MM.1S (cell line): ENCODE data around the gene GPR108.

ENCODE experiments used
- DNase-seq: peaks from one replicate; pipeline ENCODE4 v3.0.0-alpha.2; 2015
- H2AFZ ChIP-seq: fragments of 300-600 bp; sonication (generic); 2 replicates; pipeline ENCODE4 v1.6.0; 2016; ENCODE audit warnings: antibody characterized with exemption, low read length
- H3F3A ChIP-seq: fragments of 300-600 bp; sonication (generic); 2 replicates; pipeline ENCODE4 v1.6.1; 2016; ENCODE audit warnings: mild to moderate bottlenecking, antibody characterized with exemption, low read length, moderate library complexity, mixed read lengths; ENCODE audit not compliant: insufficient read depth
- H3K27ac ChIP-seq: fragments of 300-600 bp; sonication (generic); 2 replicates; pipeline ENCODE4 v1.5.1; 2016; ENCODE audit warnings: mild to moderate bottlenecking, low read length
- H3K27me3 ChIP-seq: fragments of 300-600 bp; sonication (generic); replicated peaks from 2 replicates; pipeline ENCODE4 v1.6.0; 2016; ENCODE audit warnings: low read length; ENCODE audit not compliant: insufficient read depth
- H3K36me3 ChIP-seq: fragments of 300-600 bp; sonication (generic); replicated peaks from 2 replicates; pipeline ENCODE4 v1.6.1; 2016; ENCODE audit warnings: mild to moderate bottlenecking, low read length, mixed read lengths; ENCODE audit not compliant: insufficient read depth
- H3K4me1 ChIP-seq: fragments of 300-600 bp; sonication (generic); 2 replicates; pipeline ENCODE4 v1.6.1; 2016; ENCODE audit warnings: low read length, mixed read lengths
- H3K4me2 ChIP-seq: fragments of 300-600 bp; sonication (generic); 2 replicates; pipeline ENCODE4 v1.6.0; 2016; ENCODE audit warnings: low read depth, low read length
- H3K4me3 ChIP-seq: fragments of 300-600 bp; sonication (generic); 2 replicates; pipeline ENCODE4 v1.5.1; 2016; ENCODE audit warnings: low read length, mixed read lengths
- H3K79me2 ChIP-seq: fragments of 300-600 bp; sonication (generic); 2 replicates; pipeline ENCODE4 v1.6.1; 2016; ENCODE audit warnings: mixed run types, low read length, mixed read lengths
- H3K9ac ChIP-seq: fragments of 300-600 bp; sonication (generic); 2 replicates; pipeline ENCODE4 v1.6.1; 2016; ENCODE audit warnings: low read length, mixed read lengths
- H3K9me2 ChIP-seq: fragments of 300-600 bp; sonication (generic); replicated peaks from 2 replicates; pipeline ENCODE4 v1.6.1; 2016; ENCODE audit warnings: mild to moderate bottlenecking, low read length, mixed read lengths; ENCODE audit not compliant: insufficient read depth
- H3K9me3 ChIP-seq: fragments of 300-600 bp; sonication (generic); replicated peaks from 2 replicates; pipeline ENCODE4 v1.6.1; 2016; ENCODE audit warnings: mild to moderate bottlenecking, low read length, mixed read lengths; ENCODE audit not compliant: insufficient read depth
- H4K20me1 ChIP-seq: fragments of 300-600 bp; sonication (generic); 2 replicates; pipeline ENCODE4 v1.6.1; 2016; ENCODE audit warnings: mild to moderate bottlenecking, low read length, moderate library complexity, mixed read lengths; ENCODE audit not compliant: insufficient read depth
- EZH2 ChIP-seq: fragments of 300-600 bp; sonication (generic); optimal IDR thresholded peaks from 2 replicates; pipeline ENCODE3; 2017; ENCODE audit warnings: low read depth, mild to moderate bottlenecking, antibody characterized with exemption, low read length, mixed read lengths
- EZH2phosphoT487 ChIP-seq: fragments of 300-600 bp; sonication (generic); IDR thresholded peaks from 2 replicates; pipeline ENCODE4 v1.6.1; 2018; ENCODE audit warnings: antibody characterized with exemption, low read length
- TF ChIP-seq, protein P1 (sequence below): fragments of 300-600 bp; sonication (generic); IDR thresholded peaks from 2 replicates; pipeline ENCODE4 v1.5.1; 2016; ENCODE audit warnings: antibody characterized with exemption, low read length, mixed read lengths

GPR108 gene

DNA sequence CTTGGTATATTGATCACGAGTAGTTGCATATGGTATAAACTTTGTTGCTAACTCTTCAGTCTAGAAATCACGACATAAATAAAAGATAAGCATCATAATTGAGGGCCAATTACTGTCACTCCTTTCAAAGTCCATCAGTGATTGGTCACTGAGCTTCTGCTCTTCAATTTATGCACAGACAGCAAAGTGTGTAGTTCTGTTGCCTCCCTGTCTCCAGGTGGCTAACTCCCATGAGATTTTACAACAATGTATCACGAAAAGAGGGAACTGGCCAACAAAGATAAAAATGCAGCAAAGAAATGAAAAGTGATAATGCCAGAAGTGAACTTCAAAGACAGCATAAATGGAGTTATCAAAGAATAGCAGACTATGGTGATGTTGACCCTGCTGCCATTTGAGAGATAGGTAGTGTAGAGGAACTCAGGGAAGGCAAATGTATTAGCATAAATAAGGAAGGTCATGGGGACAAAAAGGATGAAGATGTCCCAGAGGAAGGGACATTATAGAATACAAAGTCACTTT, 54.7 kb downstream of the GPR108 start:
- no peak for TF ChIP-seq EZH2
- no peak for TF ChIP-seq EZH2phosphoT487
- TF ChIP-seq, protein P1, sequence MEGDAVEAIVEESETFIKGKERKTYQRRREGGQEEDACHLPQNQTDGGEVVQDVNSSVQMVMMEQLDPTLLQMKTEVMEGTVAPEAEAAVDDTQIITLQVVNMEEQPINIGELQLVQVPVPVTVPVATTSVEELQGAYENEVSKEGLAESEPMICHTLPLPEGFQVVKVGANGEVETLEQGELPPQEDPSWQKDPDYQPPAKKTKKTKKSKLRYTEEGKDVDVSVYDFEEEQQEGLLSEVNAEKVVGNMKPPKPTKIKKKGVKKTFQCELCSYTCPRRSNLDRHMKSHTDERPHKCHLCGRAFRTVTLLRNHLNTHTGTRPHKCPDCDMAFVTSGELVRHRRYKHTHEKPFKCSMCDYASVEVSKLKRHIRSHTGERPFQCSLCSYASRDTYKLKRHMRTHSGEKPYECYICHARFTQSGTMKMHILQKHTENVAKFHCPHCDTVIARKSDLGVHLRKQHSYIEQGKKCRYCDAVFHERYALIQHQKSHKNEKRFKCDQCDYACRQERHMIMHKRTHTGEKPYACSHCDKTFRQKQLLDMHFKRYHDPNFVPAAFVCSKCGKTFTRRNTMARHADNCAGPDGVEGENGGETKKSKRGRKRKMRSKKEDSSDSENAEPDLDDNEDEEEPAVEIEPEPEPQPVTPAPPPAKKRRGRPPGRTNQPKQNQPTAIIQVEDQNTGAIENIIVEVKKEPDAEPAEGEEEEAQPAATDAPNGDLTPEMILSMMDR: no peak
- Histone ChIP-seq H3K27ac (no peak overlapping the region), H3K9me2 (no peaks in the 10 kb centered on the region), H3K4me1 (no peaks in the 10 kb centered on the region), H3F3A (no peaks in the 10 kb centered on the region), H3K79me2 (no peaks in the 10 kb centered on the region), H3K9ac (no peak overlapping the region), H3K27me3 (peaks cover 75% of the 10 kb centered on the region), H2AFZ (no peak overlapping the region), H3K4me2 (no peak overlapping the region), H3K4me3 (no peak overlapping the region), H3K9me3 (no peaks in the 10 kb centered on the region), H4K20me1 (no peaks in the 10 kb centered on the region), H3K36me3 (no peaks in the 10 kb centered on the region)
- DNase-seq: no peak

DNA sequence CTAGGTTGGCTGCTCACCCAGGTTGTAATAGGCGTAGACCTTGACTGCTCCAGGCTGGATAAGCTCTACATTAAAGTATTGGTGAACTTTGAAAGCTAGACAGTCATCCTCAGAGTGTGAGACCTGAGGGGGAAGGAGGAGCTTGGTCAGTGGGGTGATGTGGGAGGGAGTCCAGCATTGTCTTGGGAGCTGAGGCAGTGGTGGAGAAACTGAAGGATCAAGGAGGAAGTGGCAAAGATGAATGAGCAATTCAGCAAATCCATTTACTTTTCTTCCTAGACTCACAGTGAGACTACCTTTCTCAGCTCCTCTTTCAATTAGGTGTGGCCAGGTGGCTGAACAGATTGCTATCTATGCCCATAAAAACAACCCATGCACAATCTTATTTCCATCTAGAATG, 57.2 kb downstream of the GPR108 start:
- Histone ChIP-seq H3K4me3 (no peak overlapping the region), H3K79me2 (no peaks in the 10 kb centered on the region), H3K27me3 (peaks cover 50% of the 10 kb centered on the region)

More for the DNA sequence above, 57.2 kb downstream of the GPR108 start:
- no peak overlapping the region for H3K9ac ChIP-seq
- no peak overlapping the region for H2AFZ ChIP-seq
- no peak overlapping the region for H3K27ac ChIP-seq
- H3K4me1 ChIP-seq: peaks cover 5% of the 10 kb centered on the region
- H3F3A ChIP-seq: peaks cover 6% of the 10 kb centered on the region; the same call in 1 of the 2 replicates
- H3K4me2 ChIP-seq: no peak overlapping the region
- TF ChIP-seq, protein P1: no peak
- TF ChIP-seq EZH2 (no peak), EZH2phosphoT487 (no peak)
- no peaks in the 10 kb centered on the region for H4K20me1 ChIP-seq
- no peak for DNase-seq
- no peaks in the 10 kb centered on the region for H3K9me2 ChIP-seq
- no peaks in the 10 kb centered on the region for H3K36me3 ChIP-seq
- H3K9me3 ChIP-seq: no peaks in the 10 kb centered on the region
